ENCODE measurements around the gene RAB37.

Gene RAB37

DNA sequence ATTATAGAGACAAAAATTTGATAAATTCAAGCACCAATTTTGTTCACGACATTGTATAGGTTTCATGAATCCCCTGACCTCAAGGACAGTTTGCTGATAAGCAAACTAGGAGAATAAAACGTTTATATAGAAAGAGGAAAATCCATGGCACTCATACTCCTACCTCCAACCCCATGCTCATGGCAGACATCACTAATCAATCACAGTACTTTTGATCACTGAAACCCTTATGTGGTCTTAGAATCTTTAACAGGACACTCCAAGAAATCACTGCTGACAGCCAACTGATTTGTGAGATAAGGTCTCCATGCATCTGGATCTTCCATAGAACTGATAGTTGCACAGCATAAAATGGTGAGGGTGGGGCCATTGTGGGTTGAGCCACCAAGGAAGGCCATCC is 6.7 kb downstream of the RAB37 start:
- TF ChIP-seq, protein P1, sequence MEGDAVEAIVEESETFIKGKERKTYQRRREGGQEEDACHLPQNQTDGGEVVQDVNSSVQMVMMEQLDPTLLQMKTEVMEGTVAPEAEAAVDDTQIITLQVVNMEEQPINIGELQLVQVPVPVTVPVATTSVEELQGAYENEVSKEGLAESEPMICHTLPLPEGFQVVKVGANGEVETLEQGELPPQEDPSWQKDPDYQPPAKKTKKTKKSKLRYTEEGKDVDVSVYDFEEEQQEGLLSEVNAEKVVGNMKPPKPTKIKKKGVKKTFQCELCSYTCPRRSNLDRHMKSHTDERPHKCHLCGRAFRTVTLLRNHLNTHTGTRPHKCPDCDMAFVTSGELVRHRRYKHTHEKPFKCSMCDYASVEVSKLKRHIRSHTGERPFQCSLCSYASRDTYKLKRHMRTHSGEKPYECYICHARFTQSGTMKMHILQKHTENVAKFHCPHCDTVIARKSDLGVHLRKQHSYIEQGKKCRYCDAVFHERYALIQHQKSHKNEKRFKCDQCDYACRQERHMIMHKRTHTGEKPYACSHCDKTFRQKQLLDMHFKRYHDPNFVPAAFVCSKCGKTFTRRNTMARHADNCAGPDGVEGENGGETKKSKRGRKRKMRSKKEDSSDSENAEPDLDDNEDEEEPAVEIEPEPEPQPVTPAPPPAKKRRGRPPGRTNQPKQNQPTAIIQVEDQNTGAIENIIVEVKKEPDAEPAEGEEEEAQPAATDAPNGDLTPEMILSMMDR (IDR thresholded peaks at IDR 0.05; ENCODE audit: low read depth, low read length): no peak
- no peak overlapping the region for H3K4me3 ChIP-seq (replicated peaks in 1 of 2; ENCODE audit: low read depth in 2 of 2, low read length in 2 of 2)
- no peak for DNase-seq (ENCODE audit: low read depth in 2 of 2)

DNA sequence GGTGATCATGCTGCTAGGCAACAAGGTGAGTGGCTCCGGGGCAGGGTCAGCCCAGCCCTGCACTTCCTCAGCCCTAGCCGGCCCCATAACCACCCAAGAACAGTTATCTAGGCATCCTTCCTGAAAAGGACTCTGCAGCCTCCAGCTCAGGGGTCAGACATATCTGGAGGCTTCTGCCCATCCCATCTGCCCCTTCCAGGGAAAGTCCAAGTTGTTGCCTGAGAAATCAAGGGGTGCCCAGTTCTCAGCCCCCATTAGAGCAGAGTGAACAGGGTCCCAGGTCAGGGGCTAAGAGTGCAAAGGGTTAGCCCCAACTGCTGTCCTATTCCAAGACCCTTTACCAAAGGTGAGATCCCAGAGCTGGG is 7.3 kb downstream of the RAB37 start:
- no peak for DNase-seq (ENCODE audit: low read depth in 2 of 2)
- TF ChIP-seq, protein P1 (IDR thresholded peaks at IDR 0.05; ENCODE audit: low read depth, low read length): no peak
- H3K4me3 ChIP-seq (replicated peaks in 1 of 2; ENCODE audit: low read depth in 2 of 2, low read length in 2 of 2): no peak overlapping the region

DNA sequence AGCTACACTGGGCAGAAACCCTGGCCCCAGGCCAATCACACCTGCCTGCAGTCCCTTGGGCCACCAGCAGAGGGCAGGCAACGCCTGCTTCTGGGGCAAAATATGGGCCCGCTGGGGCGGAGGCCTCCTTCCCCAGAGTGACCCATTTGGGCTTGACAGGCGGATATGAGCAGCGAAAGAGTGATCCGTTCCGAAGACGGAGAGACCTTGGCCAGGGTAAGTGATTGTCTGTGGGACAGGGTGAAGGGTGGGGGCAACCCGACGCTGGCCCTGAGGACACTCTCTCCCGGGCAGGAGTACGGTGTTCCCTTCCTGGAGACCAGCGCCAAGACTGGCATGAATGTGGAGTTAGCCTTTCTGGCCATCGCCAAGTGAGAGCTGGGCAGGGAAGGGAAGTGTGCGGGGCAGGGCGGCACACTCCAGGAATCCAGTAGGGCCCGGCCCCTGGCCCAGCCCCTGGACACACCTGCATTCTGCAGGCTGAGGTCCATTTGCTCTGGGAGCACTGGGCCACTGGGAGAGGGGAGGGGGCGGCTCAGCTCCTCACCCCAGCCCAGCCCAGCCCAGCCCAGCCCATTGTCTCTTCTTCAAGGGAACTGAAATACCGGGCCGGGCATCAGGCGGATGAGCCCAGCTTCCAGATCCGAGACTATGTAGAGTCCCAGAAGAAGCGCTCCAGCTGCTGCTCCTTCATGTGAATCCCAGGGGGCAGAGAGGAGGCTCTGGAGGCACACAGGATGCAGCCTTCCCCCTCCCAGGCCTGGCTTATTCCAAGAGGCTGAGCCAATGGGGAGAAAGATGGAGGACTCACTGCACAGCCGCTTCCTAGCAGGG is 7.9 kb downstream of the RAB37 start:
- peak; percentile 73 to 75 for DNase-seq (ENCODE audit: low read depth in 2 of 2)
- TF ChIP-seq, protein P1 (IDR thresholded peaks at IDR 0.05; ENCODE audit: low read depth, low read length): peak; percentile 100
- H3K4me3 ChIP-seq (replicated peaks in 1 of 2; ENCODE audit: low read depth in 2 of 2, low read length in 2 of 2): peak overlapping the region in 1 of 2 donors; percentile 19

DNA sequence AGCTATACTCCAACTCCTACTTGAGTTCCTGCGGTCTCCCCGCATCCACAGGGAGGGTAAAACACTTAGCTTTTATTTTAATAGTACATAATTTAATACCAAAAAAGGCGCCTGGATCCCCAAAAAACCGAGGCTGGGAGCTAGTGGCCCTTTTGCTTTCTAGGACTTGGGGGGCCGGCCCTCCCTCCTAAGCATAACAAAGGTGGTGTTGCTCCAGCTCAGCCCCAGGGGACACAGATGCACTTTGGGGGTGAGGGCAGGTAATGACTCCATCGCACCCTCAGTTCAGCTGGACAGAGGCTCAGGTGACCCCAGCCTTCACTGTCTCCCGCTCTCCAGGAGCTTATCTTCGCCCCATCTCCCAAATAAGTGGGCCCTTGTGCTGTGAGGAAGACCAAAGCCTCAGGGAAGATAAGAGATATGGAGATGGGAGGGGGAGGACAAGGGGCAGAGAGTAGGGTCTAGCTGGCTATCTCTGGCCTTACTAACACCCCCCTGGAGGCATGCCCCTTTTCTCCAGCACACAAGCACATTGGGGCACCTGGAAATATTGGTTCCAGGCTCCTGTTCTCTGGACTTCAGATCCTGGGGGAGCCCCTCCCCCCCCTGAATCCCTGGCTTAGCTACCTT is 8.6 kb downstream of the RAB37 start:
- H3K4me3 ChIP-seq (replicated peaks in 1 of 2; ENCODE audit: low read depth in 2 of 2, low read length in 2 of 2): no peak overlapping the region
- DNase-seq (ENCODE audit: low read depth in 2 of 2): no peak
- TF ChIP-seq, protein P1 (IDR thresholded peaks at IDR 0.05; ENCODE audit: low read depth, low read length): no peak

DNA sequence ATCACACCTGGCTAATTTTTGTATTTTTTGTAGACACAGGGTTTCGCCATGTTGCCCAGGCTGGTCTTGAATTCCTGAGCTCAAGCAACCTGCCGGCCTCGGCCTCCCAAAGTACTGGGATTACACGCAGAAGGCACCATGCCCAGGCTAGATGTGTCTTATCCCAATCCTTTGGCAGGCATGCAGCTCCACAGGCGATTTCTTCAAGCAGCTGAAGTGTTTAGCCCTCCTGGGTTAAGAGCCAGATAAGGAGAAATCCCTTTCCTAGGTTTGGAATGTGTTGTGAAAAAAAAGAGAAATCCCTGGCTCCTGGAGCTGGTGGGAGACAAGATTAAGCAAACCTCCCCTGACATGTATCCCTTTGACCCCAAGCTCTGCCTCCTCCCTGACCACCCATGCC is 9.3 kb downstream of the RAB37 start:
- no peak overlapping the region for H3K4me3 ChIP-seq (replicated peaks in 1 of 2; ENCODE audit: low read depth in 2 of 2, low read length in 2 of 2)
- TF ChIP-seq, protein P1 (IDR thresholded peaks at IDR 0.05; ENCODE audit: low read depth, low read length): no peak
- peak in 1 of 2 donors; percentile 39 for DNase-seq (ENCODE audit: low read depth in 2 of 2)

DNA sequence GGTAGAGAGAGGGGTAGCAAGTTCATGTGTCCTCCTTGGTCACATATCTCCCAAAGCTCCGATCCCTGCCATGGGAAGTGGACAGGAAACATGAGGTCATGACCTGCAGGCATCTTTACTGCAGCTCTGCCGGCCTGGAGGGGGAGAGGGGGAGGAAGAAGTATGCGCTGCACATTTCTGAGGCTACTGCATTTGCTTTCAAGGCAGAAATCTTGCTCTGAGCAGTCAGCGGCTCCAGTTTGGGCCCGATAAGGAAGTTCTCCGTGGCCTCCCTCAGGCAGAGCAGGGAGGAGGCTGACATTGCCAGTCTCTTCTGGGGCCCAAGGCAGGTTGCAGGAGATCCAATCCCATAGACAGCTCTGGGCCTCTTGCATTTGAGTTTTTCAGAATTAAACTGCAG is 9.9 kb downstream of the RAB37 start:
- H3K4me3 ChIP-seq (replicated peaks in 1 of 2; ENCODE audit: low read depth in 2 of 2, low read length in 2 of 2): no peak overlapping the region
- DNase-seq (ENCODE audit: low read depth in 2 of 2): peak in 1 of 2 donors; percentile 33
- TF ChIP-seq, protein P1 (IDR thresholded peaks at IDR 0.05; ENCODE audit: low read depth, low read length): no peak
